GM19193 (cell line): ENCODE data around the gene PXT1.

Experiments
- POLR2A ChIP-seq: IDR thresholded peaks from 4 replicates; pipeline ENCODE4 v1.6.1; 2011; ENCODE audit not compliant: insufficient read depth, insufficient read length; ENCODE audit errors: extremely low read depth

PXT1 gene

GRCh38 chr6:36382976-36383375 is 59.7 kb downstream of the PXT1 start:
- TF ChIP-seq POLR2A: no peak

GRCh38 chr6:36381502-36382389 is 60.9 kb downstream of the PXT1 start:
- TF ChIP-seq POLR2A: no peak

GRCh38 chr6:36380166-36380565 is 62.5 kb downstream of the PXT1 start:
- no peak for TF ChIP-seq POLR2A

- no peak for TF ChIP-seq POLR2A
Measured at GRCh38 chr6:36378936-36379335, 63.7 kb downstream of the PXT1 start.

GRCh38 chr6:36378243-36378920 is 64.3 kb downstream of the PXT1 start:
- TF ChIP-seq POLR2A: no peak

GRCh38 chr6:36377594-36377993 is 65.1 kb downstream of the PXT1 start:
- no peak for TF ChIP-seq POLR2A

GRCh38 chr6:36376742-36377141 is 65.9 kb downstream of the PXT1 start:
- no peak for TF ChIP-seq POLR2A

GRCh38 chr6:36376183-36376582 is 66.5 kb downstream of the PXT1 start:
- TF ChIP-seq POLR2A: no peak

- TF ChIP-seq POLR2A: no peak
Measured at GRCh38 chr6:36375644-36376155, 67.0 kb downstream of the PXT1 start.

GRCh38 chr6:36374972-36375371 is 67.7 kb downstream of the PXT1 start:
- TF ChIP-seq POLR2A: no peak

- TF ChIP-seq POLR2A: no peak
Measured at GRCh38 chr6:36374194-36374593, 68.5 kb downstream of the PXT1 start.

- TF ChIP-seq POLR2A: no peak
Measured at GRCh38 chr6:36373368-36374019, 69.2 kb downstream of the PXT1 start.

GRCh38 chr6:36372088-36372487 is 70.6 kb downstream of the PXT1 start:
- TF ChIP-seq POLR2A: no peak

GRCh38 chr6:36371211-36371610 is 71.4 kb downstream of the PXT1 start:
- no peak for TF ChIP-seq POLR2A

GRCh38 chr6:36370638-36371037 is 72.0 kb downstream of the PXT1 start:
- TF ChIP-seq POLR2A: no peak
